ENCODE results near the gene GBP6. TPM values are rescaled to one million over a fixed set of nuclear protein-coding genes. Genes with fewer than 3 reads are reported as not detected.

Gene GBP6
- polyA plus RNA-seq, 1 of the 3 experiments (the other 2 are of a cell fraction), result not detected

GRCh38 chr1:89381618-89382017 is 17.8 kb downstream of the GBP6 start:
- no peaks in the 10 kb centered on the region for H3K9me3 ChIP-seq
- H2AFZ ChIP-seq (ENCODE audit: low read depth), result no peak overlapping the region
- DNase-seq, result no peak
- peaks cover 6% of the 10 kb centered on the region; the same call in 1 of the 2 replicates for H3K27me3 ChIP-seq (ENCODE audit: insufficient read depth)
- no peak overlapping the region for H3K27ac ChIP-seq (ENCODE audit: low read depth in 2 of 2, low read length in 1 of 2)
- ChIA-PET POLR2A (no interaction called here), CTCF (no interaction called here)
- no peaks in the 10 kb centered on the region for H3F3A ChIP-seq (replicated peaks; ENCODE audit: insufficient read depth)
- no peaks in the 10 kb centered on the region for H3K36me3 ChIP-seq (replicated peaks in 1 of 2; ENCODE audit: control insufficient read depth in 1 of 2, insufficient read depth in 2 of 2, low read length in 1 of 2)
- 84% methylated on average over 6 of the region's 6 CpGs for WGBS (ENCODE audit: low lambda C conversion rate)
- no peaks in the 10 kb centered on the region for H4K20me1 ChIP-seq (ENCODE audit: insufficient read depth)
- TF ChIP-seq TCF12 (IDR thresholded peaks at IDR 0.05) (no peak), EP300 (IDR thresholded peaks at IDR 0.05; ENCODE audit: borderline replicate concordance in 1 of 2, low read depth in 1 of 2, low read length in 1 of 2) (no peak)
- H3K4me3 ChIP-seq (ENCODE audit: low read depth in 2 of 2, low read length in 1 of 2), result no peak overlapping the region
- H3K4me1 ChIP-seq (ENCODE audit: control insufficient read depth in 1 of 2, insufficient read depth in 2 of 2, low read depth in 1 of 2, low read length in 1 of 2), result no peaks in the 10 kb centered on the region
- no peaks in the 10 kb centered on the region for H3K79me2 ChIP-seq (ENCODE audit: insufficient read depth)
- no peak overlapping the region for H3K9ac ChIP-seq
- no peak overlapping the region for H3K4me2 ChIP-seq
- H3K9me2 ChIP-seq, result no peaks in the 10 kb centered on the region

GRCh38 chr1:89382479-89382878 is 18.6 kb downstream of the GBP6 start:
- no peak overlapping the region for H3K4me3 ChIP-seq (ENCODE audit: low read depth in 2 of 2, low read length in 1 of 2)
- H3K27me3 ChIP-seq (ENCODE audit: insufficient read depth), result peaks cover 6% of the 10 kb centered on the region; the same call in 1 of the 2 replicates
- no peak for DNase-seq
- no peaks in the 10 kb centered on the region for H3K4me1 ChIP-seq (ENCODE audit: control insufficient read depth in 1 of 2, insufficient read depth in 2 of 2, low read depth in 1 of 2, low read length in 1 of 2)
- no peaks in the 10 kb centered on the region for H4K20me1 ChIP-seq (ENCODE audit: insufficient read depth)
- H3K36me3 ChIP-seq (replicated peaks in 1 of 2; ENCODE audit: control insufficient read depth in 1 of 2, insufficient read depth in 2 of 2, low read length in 1 of 2), result no peaks in the 10 kb centered on the region
- no peak for TF ChIP-seq CHD2 (IDR thresholded peaks at IDR 0.05; ENCODE audit: low read length, partially characterized antibody)
- TF ChIP-seq SIN3A (IDR thresholded peaks at IDR 0.05; ENCODE audit: borderline replicate concordance, low read depth, low read length), result no peak
- no peak for TF ChIP-seq USF1 (IDR thresholded peaks at IDR 0.05; ENCODE audit: borderline replicate concordance, low read depth)
- TF ChIP-seq CTCF (IDR thresholded peaks at IDR 0.05), result no peak
- TF ChIP-seq RXRA (IDR thresholded peaks at IDR 0.05; ENCODE audit: borderline replicate concordance, low read depth), result no peak
- TF ChIP-seq USF2 (IDR thresholded peaks at IDR 0.05; ENCODE audit: borderline replicate concordance, low read depth, low read length), result no peak
- TF ChIP-seq MEF2A (IDR thresholded peaks at IDR 0.05; ENCODE audit: borderline replicate concordance, low read depth), result no peak
- no peak for TF ChIP-seq EP300 (IDR thresholded peaks at IDR 0.05; ENCODE audit: borderline replicate concordance in 1 of 2, low read depth in 1 of 2, low read length in 1 of 2)
- TF ChIP-seq RCOR1 (IDR thresholded peaks at IDR 0.05; ENCODE audit: low read length), result no peak
- no peak for TF ChIP-seq EZH2phosphoT487 (IDR thresholded peaks at IDR 0.05; ENCODE audit: borderline replicate concordance, low read depth)
- TF ChIP-seq MXI1 (IDR thresholded peaks at IDR 0.05; ENCODE audit: low read depth, low read length), result no peak
- TF ChIP-seq ZBTB33 (IDR thresholded peaks at IDR 0.05; ENCODE audit: borderline replicate concordance, low read depth), result no peak
- no peak for TF ChIP-seq RFX5 (IDR thresholded peaks at IDR 0.05; ENCODE audit: low read length)
- H3K4me2 ChIP-seq, result no peak overlapping the region
- H3K9me2 ChIP-seq, result no peaks in the 10 kb centered on the region
- H3K9ac ChIP-seq, result no peak overlapping the region
- no peaks in the 10 kb centered on the region for H3K9me3 ChIP-seq
- H3K27ac ChIP-seq (ENCODE audit: low read depth in 2 of 2, low read length in 1 of 2), result no peak overlapping the region
- no peaks in the 10 kb centered on the region for H3K79me2 ChIP-seq (ENCODE audit: insufficient read depth)
- ChIA-PET POLR2A (no interaction called here), CTCF (interaction anchor here (0.6 kb wide), 1 partner anchor 392 kb away, joined by 3 read pairs; no protein-coding TSS in a partner anchor)
- H2AFZ ChIP-seq (ENCODE audit: low read depth), result no peak overlapping the region
- no peaks in the 10 kb centered on the region for H3F3A ChIP-seq (replicated peaks; ENCODE audit: insufficient read depth)

All from SK-N-SH (cell line).